DOHH2 (cell line): ENCODE measurements around the gene ZNF804B.

Experiments
- H3F3A ChIP-seq: fragments of 200-600 bp; sonication (generic), shearing (Covaris generic); 2 replicates; pipeline ENCODE4 v1.6.0; 2016; ENCODE audit warnings: antibody characterized with exemption, mild to moderate bottlenecking; ENCODE audit not compliant: control insufficient read depth, insufficient read depth
- H3K27ac ChIP-seq: fragments of 200-600 bp; sonication (generic); 2 replicates; pipeline ENCODE4 v1.5.1; 2014; ENCODE audit warnings: low read depth, mild to moderate bottlenecking, low read length, moderate library complexity
- H3K27me3 ChIP-seq: fragments of 200-600 bp; sonication (generic); 2 replicates; pipeline ENCODE4 v1.6.1; 2014; ENCODE audit warnings: mild to moderate bottlenecking, low read length, mixed read lengths; ENCODE audit not compliant: control insufficient read depth
- H3K36me3 ChIP-seq: fragments of 200-600 bp; sonication (generic); 2 replicates; pipeline ENCODE4 v1.6.1; 2014; ENCODE audit warnings: mild to moderate bottlenecking, low read length, moderate library complexity, mixed read lengths; ENCODE audit not compliant: control insufficient read depth
- H3K4me1 ChIP-seq: fragments of 200-600 bp; sonication (generic); 2 replicates; pipeline ENCODE4 v1.6.1; 2014; ENCODE audit warnings: mild to moderate bottlenecking, low read length, mixed read lengths; ENCODE audit not compliant: control insufficient read depth
- H3K4me2 ChIP-seq: fragments of 200-600 bp; sonication (generic); 2 replicates; pipeline ENCODE4 v1.6.0; 2014; ENCODE audit warnings: mild to moderate bottlenecking, low read length, moderate library complexity
- H3K4me3 ChIP-seq: fragments of 200-600 bp; sonication (generic); 2 replicates; pipeline ENCODE4 v1.5.1; 2014; ENCODE audit warnings: mild to moderate bottlenecking, low read length, mixed read lengths
- H3K79me2 ChIP-seq: fragments of 200-600 bp; sonication (generic); 2 replicates; pipeline ENCODE4 v1.6.1; 2014; ENCODE audit warnings: mild to moderate bottlenecking, low read length, mixed read lengths; ENCODE audit not compliant: control insufficient read depth
- H3K9me2 ChIP-seq: fragments of 200-600 bp; sonication (generic); replicated peaks from 2 replicates; pipeline ENCODE4 v1.6.1; 2014; ENCODE audit warnings: mild to moderate bottlenecking, low read length, mixed read lengths; ENCODE audit not compliant: control insufficient read depth
- H3K9me3 ChIP-seq: fragments of 200-600 bp; sonication (generic); 2 replicates; pipeline ENCODE4 v1.6.1; 2014; ENCODE audit warnings: antibody characterized with exemption, low read length, mixed read lengths; ENCODE audit not compliant: control insufficient read depth, insufficient read depth
- H4K20me1 ChIP-seq: fragments of 200-600 bp; sonication (generic); 2 replicates; pipeline ENCODE4 v1.6.0; 2014; ENCODE audit warnings: low read depth, mild to moderate bottlenecking, antibody characterized with exemption, low read length, moderate library complexity; ENCODE audit not compliant: control insufficient read depth, insufficient read depth
- EZH2phosphoT487 ChIP-seq: fragments of 200-600 bp; sonication (generic); IDR thresholded peaks from 2 replicates; pipeline ENCODE4 v1.6.1; 2017; ENCODE audit warnings: borderline replicate concordance, mild to moderate bottlenecking, antibody characterized with exemption, low read length, moderate library complexity, mixed read lengths
- TF ChIP-seq, protein P1 (sequence below): fragments of 200-600 bp; sonication (generic); IDR thresholded peaks from one replicate; pipeline ENCODE4 v1.5.1; 2014; ENCODE audit warnings: antibody characterized with exemption, mild to moderate bottlenecking, low read depth, low read length; ENCODE audit not compliant: poor library complexity, severe bottlenecking

Gene ZNF804B

GRCh38 chr7:89335490-89335889, 576.0 kb downstream of the ZNF804B start:
- Histone ChIP-seq H3F3A (no peaks in the 10 kb centered on the region), H3K9me2 (no peaks in the 10 kb centered on the region), H4K20me1 (no peaks in the 10 kb centered on the region), H3K4me3 (no peak overlapping the region), H3K79me2 (no peaks in the 10 kb centered on the region), H3K4me1 (no peaks in the 10 kb centered on the region), H3K4me2 (no peak overlapping the region), H3K27ac (no peak overlapping the region), H3K9me3 (no peaks in the 10 kb centered on the region), H3K36me3 (no peaks in the 10 kb centered on the region), H3K27me3 (no peaks in the 10 kb centered on the region)
- TF ChIP-seq, protein P1, sequence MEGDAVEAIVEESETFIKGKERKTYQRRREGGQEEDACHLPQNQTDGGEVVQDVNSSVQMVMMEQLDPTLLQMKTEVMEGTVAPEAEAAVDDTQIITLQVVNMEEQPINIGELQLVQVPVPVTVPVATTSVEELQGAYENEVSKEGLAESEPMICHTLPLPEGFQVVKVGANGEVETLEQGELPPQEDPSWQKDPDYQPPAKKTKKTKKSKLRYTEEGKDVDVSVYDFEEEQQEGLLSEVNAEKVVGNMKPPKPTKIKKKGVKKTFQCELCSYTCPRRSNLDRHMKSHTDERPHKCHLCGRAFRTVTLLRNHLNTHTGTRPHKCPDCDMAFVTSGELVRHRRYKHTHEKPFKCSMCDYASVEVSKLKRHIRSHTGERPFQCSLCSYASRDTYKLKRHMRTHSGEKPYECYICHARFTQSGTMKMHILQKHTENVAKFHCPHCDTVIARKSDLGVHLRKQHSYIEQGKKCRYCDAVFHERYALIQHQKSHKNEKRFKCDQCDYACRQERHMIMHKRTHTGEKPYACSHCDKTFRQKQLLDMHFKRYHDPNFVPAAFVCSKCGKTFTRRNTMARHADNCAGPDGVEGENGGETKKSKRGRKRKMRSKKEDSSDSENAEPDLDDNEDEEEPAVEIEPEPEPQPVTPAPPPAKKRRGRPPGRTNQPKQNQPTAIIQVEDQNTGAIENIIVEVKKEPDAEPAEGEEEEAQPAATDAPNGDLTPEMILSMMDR: no peak
- no peak for TF ChIP-seq EZH2phosphoT487

GRCh38 chr7:89336121-89336520, 576.6 kb downstream of the ZNF804B start:
- Histone ChIP-seq H4K20me1 (no peaks in the 10 kb centered on the region), H3F3A (no peaks in the 10 kb centered on the region), H3K4me2 (no peak overlapping the region), H3K4me3 (no peak overlapping the region), H3K27ac (no peak overlapping the region), H3K27me3 (no peaks in the 10 kb centered on the region), H3K9me2 (no peaks in the 10 kb centered on the region), H3K9me3 (no peaks in the 10 kb centered on the region), H3K36me3 (no peaks in the 10 kb centered on the region), H3K4me1 (no peaks in the 10 kb centered on the region), H3K79me2 (no peaks in the 10 kb centered on the region)
- TF ChIP-seq EZH2phosphoT487: no peak
- TF ChIP-seq, protein P1: no peak

DNA sequence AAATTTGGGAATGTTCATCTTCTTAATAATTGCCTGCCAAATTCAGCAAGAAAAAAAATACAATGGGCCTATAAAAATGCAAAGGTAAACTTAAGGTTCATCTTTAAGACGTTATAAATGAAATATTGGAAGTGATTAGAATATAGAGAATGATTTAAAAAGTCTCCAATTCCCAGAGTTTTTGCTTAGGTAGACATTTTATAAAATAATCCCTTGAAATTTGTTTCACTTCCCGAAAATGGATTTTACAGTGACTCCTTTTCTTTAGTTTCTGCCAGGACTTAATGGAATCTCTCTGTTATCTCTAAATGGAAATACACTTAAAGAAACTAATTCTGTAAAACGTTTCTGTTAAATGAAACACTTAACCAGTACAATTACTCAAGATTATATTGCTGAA, 580.2 kb downstream of the ZNF804B start:
- Histone ChIP-seq H3K4me3 (no peak overlapping the region), H3K79me2 (no peaks in the 10 kb centered on the region), H4K20me1 (no peaks in the 10 kb centered on the region), H3K27me3 (no peaks in the 10 kb centered on the region), H3K27ac (no peak overlapping the region), H3K4me2 (no peak overlapping the region), H3K36me3 (no peaks in the 10 kb centered on the region), H3K9me2 (no peaks in the 10 kb centered on the region), H3K4me1 (no peaks in the 10 kb centered on the region), H3F3A (no peaks in the 10 kb centered on the region), H3K9me3 (no peaks in the 10 kb centered on the region)
- TF ChIP-seq, protein P1: no peak
- no peak for TF ChIP-seq EZH2phosphoT487

GRCh38 chr7:89357121-89357520, 597.6 kb downstream of the ZNF804B start:
- Histone ChIP-seq H3F3A (no peaks in the 10 kb centered on the region), H3K4me2 (no peak overlapping the region), H3K79me2 (no peaks in the 10 kb centered on the region), H3K9me3 (no peaks in the 10 kb centered on the region), H4K20me1 (no peaks in the 10 kb centered on the region), H3K4me3 (no peak overlapping the region), H3K27me3 (no peaks in the 10 kb centered on the region), H3K27ac (no peak overlapping the region), H3K36me3 (no peaks in the 10 kb centered on the region), H3K9me2 (no peaks in the 10 kb centered on the region), H3K4me1 (no peaks in the 10 kb centered on the region)
- TF ChIP-seq, protein P1: no peak
- TF ChIP-seq EZH2phosphoT487: no peak
